GM23338 (cell line): ENCODE results near the gene NEK8. TPM values are rescaled to one million over a fixed set of nuclear protein-coding genes. Genes with fewer than 3 reads are reported as not detected.
"Not testable (repeated sequence)": the region's sequence is repeated elsewhere in the genome, so short reads cannot be mapped to it uniquely, and the experiment has no call there.

Experiments used
- ATAC-seq: fragments of 200-7000 bp; cut with Tn5 transposase; 3 replicates; pipeline ENCODE4 v1.9.1; 2020
- DNase-seq: peaks from one replicate; pipeline ENCODE4 v3.0.0-alpha.2; 2015; ENCODE audit warnings: low spot score
- H2AFZ ChIP-seq: fragments of 200-600 bp; sonication (generic); 2 replicates; pipeline ENCODE4 v1.8.0; 2016; ENCODE audit warnings: antibody characterized with exemption, mild to moderate bottlenecking, moderate library complexity
- H3F3A ChIP-seq: fragments of 200-600 bp; sonication (generic); replicated peaks from 2 replicates; pipeline ENCODE4 v1.8.0; 2017; ENCODE audit warnings: antibody characterized with exemption, mixed run types, low read depth
- H3K27ac ChIP-seq: fragments of 200-600 bp; sonication (generic); 2 replicates; pipeline ENCODE4 v1.6.1; 2016; ENCODE audit warnings: low read depth
- H3K27me3 ChIP-seq: fragments of 200-600 bp; sonication (generic); 2 replicates; pipeline ENCODE4 v1.8.0; 2016; ENCODE audit warnings: mild to moderate bottlenecking, mixed run types, moderate library complexity; ENCODE audit not compliant: insufficient read depth
- H3K36me3 ChIP-seq: fragments of 200-600 bp; sonication (generic); 2 replicates; pipeline ENCODE4 v1.8.0; 2016; ENCODE audit warnings: mild to moderate bottlenecking; ENCODE audit not compliant: insufficient read depth
- H3K4me1 ChIP-seq: fragments of 200-600 bp; sonication (generic); 2 replicates; pipeline ENCODE4 v1.8.0; 2016; ENCODE audit warnings: mild to moderate bottlenecking, moderate library complexity; ENCODE audit not compliant: insufficient read depth
- H3K4me2 ChIP-seq: fragments of 200-600 bp; sonication (generic); 2 replicates; pipeline ENCODE4 v1.7.1; 2017; ENCODE audit warnings: mixed run types
- H3K4me3 ChIP-seq: fragments of 200-600 bp; sonication (generic); 2 replicates; pipeline ENCODE4 v1.6.1; 2016; ENCODE audit warnings: mixed run types
- H3K79me2 ChIP-seq: fragments of 200-600 bp; sonication (generic); replicated peaks from 2 replicates; pipeline ENCODE4 v1.8.0; 2017; ENCODE audit warnings: mild to moderate bottlenecking; ENCODE audit not compliant: insufficient read depth
- H3K9me2 ChIP-seq: fragments of 200-600 bp; sonication (generic); 2 replicates; pipeline ENCODE4 v1.8.0; 2017; ENCODE audit not compliant: insufficient read depth
- H4K20me1 ChIP-seq: fragments of 200-600 bp; sonication (generic); replicated peaks from 2 replicates; pipeline ENCODE4 v1.8.0; 2017; ENCODE audit warnings: mild to moderate bottlenecking; ENCODE audit not compliant: insufficient read depth
- H3K27ac Mint-ChIP-seq: 2 replicates; pipeline ENCODE4 v1.8.0; 2020; ENCODE audit warnings: inconsistent platforms, mild to moderate bottlenecking, moderate library complexity, mixed read lengths
- H3K27me3 Mint-ChIP-seq: 3 replicates; pipeline ENCODE4 v1.8.0; 2022; ENCODE audit warnings: low read depth, mild to moderate bottlenecking, moderate library complexity, mixed read lengths, inconsistent platforms; ENCODE audit not compliant: insufficient read depth, poor library complexity
- H3K36me3 Mint-ChIP-seq: 3 replicates; pipeline ENCODE4 v1.8.0; 2021; ENCODE audit warnings: low read depth, mild to moderate bottlenecking, inconsistent platforms, moderate library complexity, mixed read lengths
- H3K4me1 Mint-ChIP-seq: 3 replicates; pipeline ENCODE4 v1.8.0; 2020; ENCODE audit warnings: mild to moderate bottlenecking, inconsistent platforms, mixed read lengths
- H3K4me3 Mint-ChIP-seq: 3 replicates; pipeline ENCODE4 v1.8.0; 2021; ENCODE audit warnings: moderate library complexity, mild to moderate bottlenecking, inconsistent platforms, mixed read lengths
- H3K9me3 Mint-ChIP-seq: 3 replicates; pipeline ENCODE4 v1.8.0; 2020; ENCODE audit warnings: moderate library complexity, mild to moderate bottlenecking, inconsistent platforms, mixed read lengths
- CREB1 ChIP-seq: fragments of 250-450 bp; sonication (Bioruptor Pico); IDR thresholded peaks from 2 replicates; pipeline ENCODE4 v1.5.0; 2020; ENCODE audit warnings: low read depth, mild to moderate bottlenecking, moderate library complexity
- CTCF ChIP-seq, 2 experiments: fragments of 200-600 bp in 1 of 2; sonication (generic) in 1 of 2; conservative IDR thresholded peaks; 2 replicates each; pipeline versions ENCODE4 v1.5.1 to v1.6.1; 2016 to 2017; ENCODE audit warnings: antibody characterized with exemption in 2 of 2, low read depth in 2 of 2, mild to moderate bottlenecking in 2 of 2, moderate library complexity in 1 of 2
- ETS1 ChIP-seq: IDR thresholded peaks from 2 replicates; pipeline ENCODE4 v1.6.1; 2016; ENCODE audit warnings: antibody characterized with exemption
- EZH2phosphoT487 ChIP-seq: fragments of 200-600 bp; sonication (generic); IDR thresholded peaks from one replicate; pipeline ENCODE4 v1.8.1; 2018; ENCODE audit warnings: antibody characterized with exemption; ENCODE audit not compliant: unreplicated experiment
- JUNB ChIP-seq: IDR thresholded peaks from one replicate; pipeline ENCODE4 v1.6.1; 2016; ENCODE audit warnings: antibody characterized with exemption; ENCODE audit not compliant: unreplicated experiment
- NANOG ChIP-seq: IDR thresholded peaks from 2 replicates; pipeline ENCODE4 v1.6.1; 2016; ENCODE audit warnings: antibody characterized with exemption, borderline replicate concordance
- POLR2AphosphoS5 ChIP-seq: IDR thresholded peaks from 2 replicates; pipeline ENCODE4 v1.6.1; 2016; ENCODE audit warnings: antibody characterized with exemption, low read depth
- STAT1 ChIP-seq: IDR thresholded peaks from one replicate; pipeline ENCODE4 v1.6.1; 2016; ENCODE audit warnings: antibody characterized with exemption; ENCODE audit not compliant: unreplicated experiment
- ZNF331 ChIP-seq: fragments of 250-450 bp; sonication (Bioruptor Pico); IDR thresholded peaks from 2 replicates; pipeline ENCODE4 v1.5.0; 2020; ENCODE audit warnings: low read depth, mild to moderate bottlenecking, moderate library complexity
- polyA plus RNA-seq: library from polyadenylated mRNA; unstranded; fragments of >200 nt; fragmentation: Nextera tagmentation; extraction: Ambion mirVana; gene quantifications from 2 replicates; pipeline ENCODE4 v1.2.1, GENCODE V29; 2016
- total RNA-seq: library from RNA; depleted of rRNA; stranded (reverse); fragments of >200 nt; shearing (Covaris generic); gene quantifications from 2 replicates; pipeline ENCODE4 v1.2.3, GENCODE V29; 2014
- TF ChIP-seq, protein P1 (sequence below): IDR thresholded peaks from one replicate; pipeline ENCODE4 v1.6.1; 2018; ENCODE audit warnings: antibody characterized with exemption; ENCODE audit not compliant: unreplicated experiment

Gene NEK8
- total and polyA plus RNA-seq, 2 experiments from 2014 or later: 10.0 to 14.9 TPM

DNA sequence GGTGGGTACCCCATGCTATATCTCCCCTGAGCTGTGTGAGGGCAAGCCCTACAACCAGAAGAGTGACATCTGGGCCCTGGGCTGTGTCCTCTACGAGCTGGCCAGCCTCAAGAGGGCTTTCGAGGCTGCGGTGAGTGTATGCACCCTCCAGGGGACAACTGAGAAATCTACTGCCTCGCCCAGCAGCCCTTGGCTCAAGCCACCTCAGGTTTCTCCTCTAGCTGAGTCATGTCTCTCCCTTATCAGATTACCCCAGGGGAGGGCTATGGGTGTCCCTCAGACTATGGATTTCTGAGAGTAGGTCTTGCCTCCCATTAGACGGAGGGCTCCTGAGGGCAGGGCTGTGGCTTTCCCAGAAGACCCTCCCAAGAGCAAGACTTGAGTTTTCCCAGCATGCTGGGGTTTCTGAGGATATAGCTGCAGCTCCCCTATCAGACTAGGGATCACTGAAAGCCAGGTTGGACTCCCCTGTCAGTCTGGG lies 6.7 kb downstream of the NEK8 start:
- H3K4me1 Mint-ChIP-seq: no peaks in the 10 kb centered on the region; the same call in 2 of the 3 replicates
- no peak overlapping the region for H3K4me3 Mint-ChIP-seq
- Histone ChIP-seq H3K4me2 (no peak overlapping the region), H3K36me3 (no peaks in the 10 kb centered on the region), H3K4me3 (no peak overlapping the region), H3K79me2 (no peaks in the 10 kb centered on the region; the same call in 1 of the 2 replicates), H3K27ac (no peak overlapping the region), H3F3A (no peaks in the 10 kb centered on the region), H3K27me3 (no peaks in the 10 kb centered on the region), H3K4me1 (no peaks in the 10 kb centered on the region), H3K9me2 (no peaks in the 10 kb centered on the region), H2AFZ (no peak overlapping the region), H4K20me1 (no peaks in the 10 kb centered on the region; the same call in 1 of the 2 replicates)
- ATAC-seq (no peak; the same call in 2 of the 3 replicates), DNase-seq (no peak)
- peaks cover 7% of the 10 kb centered on the region for H3K27me3 Mint-ChIP-seq
- no peak overlapping the region for H3K27ac Mint-ChIP-seq
- peaks cover 37% of the 10 kb centered on the region for H3K36me3 Mint-ChIP-seq
- no peaks in the 10 kb centered on the region; the same call in 1 of the 3 replicates for H3K9me3 Mint-ChIP-seq
- TF ChIP-seq, protein P1, sequence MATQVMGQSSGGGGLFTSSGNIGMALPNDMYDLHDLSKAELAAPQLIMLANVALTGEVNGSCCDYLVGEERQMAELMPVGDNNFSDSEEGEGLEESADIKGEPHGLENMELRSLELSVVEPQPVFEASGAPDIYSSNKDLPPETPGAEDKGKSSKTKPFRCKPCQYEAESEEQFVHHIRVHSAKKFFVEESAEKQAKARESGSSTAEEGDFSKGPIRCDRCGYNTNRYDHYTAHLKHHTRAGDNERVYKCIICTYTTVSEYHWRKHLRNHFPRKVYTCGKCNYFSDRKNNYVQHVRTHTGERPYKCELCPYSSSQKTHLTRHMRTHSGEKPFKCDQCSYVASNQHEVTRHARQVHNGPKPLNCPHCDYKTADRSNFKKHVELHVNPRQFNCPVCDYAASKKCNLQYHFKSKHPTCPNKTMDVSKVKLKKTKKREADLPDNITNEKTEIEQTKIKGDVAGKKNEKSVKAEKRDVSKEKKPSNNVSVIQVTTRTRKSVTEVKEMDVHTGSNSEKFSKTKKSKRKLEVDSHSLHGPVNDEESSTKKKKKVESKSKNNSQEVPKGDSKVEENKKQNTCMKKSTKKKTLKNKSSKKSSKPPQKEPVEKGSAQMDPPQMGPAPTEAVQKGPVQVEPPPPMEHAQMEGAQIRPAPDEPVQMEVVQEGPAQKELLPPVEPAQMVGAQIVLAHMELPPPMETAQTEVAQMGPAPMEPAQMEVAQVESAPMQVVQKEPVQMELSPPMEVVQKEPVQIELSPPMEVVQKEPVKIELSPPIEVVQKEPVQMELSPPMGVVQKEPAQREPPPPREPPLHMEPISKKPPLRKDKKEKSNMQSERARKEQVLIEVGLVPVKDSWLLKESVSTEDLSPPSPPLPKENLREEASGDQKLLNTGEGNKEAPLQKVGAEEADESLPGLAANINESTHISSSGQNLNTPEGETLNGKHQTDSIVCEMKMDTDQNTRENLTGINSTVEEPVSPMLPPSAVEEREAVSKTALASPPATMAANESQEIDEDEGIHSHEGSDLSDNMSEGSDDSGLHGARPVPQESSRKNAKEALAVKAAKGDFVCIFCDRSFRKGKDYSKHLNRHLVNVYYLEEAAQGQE: no peak
- TF ChIP-seq JUNB (no peak), NANOG (no peak), ZNF331 (CRISPR knock-in tag) (no peak), ETS1 (no peak), CTCF (conservative IDR thresholded peaks at IDR 0.05; ENCODE audit: low read depth in 2 of 2) (no peak), EZH2phosphoT487 (no peak), POLR2AphosphoS5 (no peak), CREB1 (CRISPR knock-in tag) (no peak), STAT1 (no peak)

GRCh38 chr17:28735913-28736769 lies 7.6 kb downstream of the NEK8 start:
- H3K27me3 Mint-ChIP-seq, H3K9me3 Mint-ChIP-seq, H3K27me3 ChIP-seq, H3F3A ChIP-seq, H3K4me1 Mint-ChIP-seq, H3K27ac Mint-ChIP-seq, H3K9me2 ChIP-seq, H3K4me1 ChIP-seq, H3K4me2 ChIP-seq, ATAC-seq, H3K79me2 ChIP-seq, H4K20me1 ChIP-seq, DNase-seq, H2AFZ ChIP-seq, H3K27ac ChIP-seq, H3K36me3 ChIP-seq, H3K4me3 ChIP-seq, H3K4me3 Mint-ChIP-seq: not testable (repeated sequence)
- H3K36me3 Mint-ChIP-seq: peaks cover 37% of the 10 kb centered on the region
